ENCODE results near the gene PRKACG.
"Not testable (repeated sequence)": the region's sequence is repeated elsewhere in the genome, so short reads cannot be mapped to it uniquely, and the experiment has no call there.

Gene PRKACG

DNA sequence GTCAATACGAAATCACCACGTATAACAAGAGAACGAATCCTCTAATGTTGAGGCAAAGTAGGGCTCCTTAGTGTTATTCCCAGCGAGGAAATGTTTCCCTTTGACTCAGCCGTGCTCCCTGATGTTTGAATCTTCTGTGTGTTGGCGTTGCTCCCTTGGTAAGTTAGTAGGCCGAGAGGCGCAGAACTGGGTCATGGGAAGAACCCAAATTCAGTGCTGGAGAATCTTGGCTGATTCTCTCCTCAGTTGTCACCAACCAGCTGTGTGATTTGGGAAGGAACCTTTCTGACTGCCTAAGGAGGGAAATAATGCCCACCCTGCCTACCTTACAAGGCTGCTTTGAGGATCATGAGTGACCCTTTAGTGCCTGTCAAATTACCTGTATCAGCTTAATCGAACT is 22.5 kb downstream of the PRKACG start:
- DNase-seq (ENCODE audit: extremely low spot score, insufficient read length, low read depth), result no peak
- FAIRE-seq, result no peak

DNA sequence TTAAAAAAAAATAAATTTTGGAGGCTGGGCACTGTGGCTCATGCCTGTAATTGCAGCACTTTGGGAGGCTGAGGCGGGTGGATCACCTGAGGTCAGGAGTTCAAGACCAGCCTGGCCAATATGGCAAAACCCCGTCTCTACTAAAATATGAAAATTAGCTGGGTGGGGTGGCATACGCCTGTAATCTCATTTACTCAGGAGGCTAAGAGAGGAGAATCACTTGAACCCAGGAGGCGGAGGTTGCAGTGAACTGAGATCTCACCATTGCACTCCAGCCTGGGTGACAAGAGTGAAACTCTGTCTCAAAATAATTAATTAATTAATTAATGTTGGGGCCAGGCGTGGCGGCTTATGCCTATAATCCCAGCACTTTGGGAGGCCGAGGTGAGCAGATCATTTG is 27.0 kb downstream of the PRKACG start:
- FAIRE-seq; DNase-seq (ENCODE audit: extremely low spot score, insufficient read length, low read depth): not testable (repeated sequence)

DNA sequence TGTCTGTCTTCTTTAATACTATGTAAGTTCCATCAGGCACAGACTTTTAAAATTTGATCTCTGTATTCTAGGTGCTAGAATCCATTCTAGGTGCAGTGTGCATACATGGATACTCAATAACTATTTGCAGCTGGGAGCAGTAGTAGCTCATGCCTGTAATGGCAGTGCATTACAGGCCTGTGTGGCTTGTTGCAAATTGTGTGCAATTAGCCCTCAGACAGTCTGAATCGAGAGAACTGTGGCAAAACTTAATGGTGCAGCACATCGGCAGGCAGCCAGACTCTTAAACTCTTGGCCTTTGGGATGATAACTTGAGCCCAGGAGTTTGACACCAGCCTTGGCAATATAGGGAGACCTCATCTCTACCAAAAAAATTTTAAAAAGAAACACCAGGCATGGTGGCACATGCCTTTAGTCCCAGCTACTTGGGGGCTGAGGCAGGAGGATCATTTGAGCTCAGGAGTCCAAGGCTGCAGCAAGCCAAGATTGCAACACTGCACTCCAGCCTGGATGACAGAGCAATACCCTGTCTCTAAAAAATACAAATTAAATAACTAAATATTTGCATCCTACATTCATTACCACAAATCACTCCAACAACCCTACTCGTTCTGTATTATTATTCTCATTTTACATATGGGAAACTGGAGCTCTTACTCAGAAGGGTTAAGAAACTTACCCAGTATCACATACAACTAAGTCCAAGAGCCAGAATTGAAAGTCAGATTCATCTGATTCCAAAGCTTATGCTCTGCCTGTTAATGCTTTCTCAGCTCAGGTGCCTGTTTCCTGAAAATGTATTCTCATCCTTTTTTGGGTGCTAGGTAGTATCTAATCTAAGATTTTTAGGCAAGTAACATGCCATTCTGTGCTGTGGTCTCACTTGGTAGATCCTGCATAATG is 30.1 kb downstream of the PRKACG start:
- FAIRE-seq (peak; percentile 80), DNase-seq (ENCODE audit: extremely low spot score, insufficient read length, low read depth) (no peak)

DNA sequence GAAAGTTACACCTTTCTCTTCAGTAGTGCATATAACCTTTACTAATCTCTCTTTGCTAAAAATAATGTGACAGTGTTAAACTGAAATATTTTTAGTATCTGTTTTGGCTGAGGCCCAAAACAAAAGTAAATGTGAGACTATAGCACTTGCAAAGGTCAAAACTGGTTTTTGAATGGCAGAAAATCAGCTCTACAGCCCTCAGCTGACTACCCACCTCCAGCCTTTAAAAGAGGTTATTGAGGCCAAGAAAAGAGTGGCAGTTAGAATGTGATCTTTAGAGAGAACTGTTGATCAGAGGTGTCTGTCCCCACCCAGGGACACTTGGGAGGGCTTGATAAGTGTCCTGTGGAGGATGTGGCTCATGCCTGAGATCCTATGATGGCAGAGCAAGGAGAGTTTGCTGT is 30.9 kb downstream of the PRKACG start:
- FAIRE-seq (peak; percentile 89), DNase-seq (ENCODE audit: extremely low spot score, insufficient read length, low read depth) (no peak)

DNA sequence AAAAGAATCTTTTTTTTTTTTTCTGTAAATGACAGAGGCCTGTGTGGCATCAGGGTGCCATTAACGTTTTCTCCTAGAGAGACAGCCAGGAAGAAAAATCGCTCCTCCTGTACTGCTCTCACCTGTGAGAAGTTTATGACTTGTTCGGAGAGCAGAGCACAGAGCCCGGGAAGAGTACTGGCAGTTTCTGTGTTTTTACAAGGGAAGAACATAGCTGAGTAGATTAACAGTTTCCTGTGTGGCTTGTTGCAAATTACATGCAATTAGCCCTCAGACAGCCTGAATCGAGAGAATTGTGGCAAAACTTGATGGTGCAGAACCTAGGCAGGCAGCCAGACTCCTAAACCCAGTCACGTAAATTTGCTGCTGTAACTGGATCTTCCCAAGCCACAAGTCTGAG is 32.1 kb downstream of the PRKACG start:
- FAIRE-seq (peak; percentile 99), DNase-seq (ENCODE audit: extremely low spot score, insufficient read length, low read depth) (no peak)

DNA sequence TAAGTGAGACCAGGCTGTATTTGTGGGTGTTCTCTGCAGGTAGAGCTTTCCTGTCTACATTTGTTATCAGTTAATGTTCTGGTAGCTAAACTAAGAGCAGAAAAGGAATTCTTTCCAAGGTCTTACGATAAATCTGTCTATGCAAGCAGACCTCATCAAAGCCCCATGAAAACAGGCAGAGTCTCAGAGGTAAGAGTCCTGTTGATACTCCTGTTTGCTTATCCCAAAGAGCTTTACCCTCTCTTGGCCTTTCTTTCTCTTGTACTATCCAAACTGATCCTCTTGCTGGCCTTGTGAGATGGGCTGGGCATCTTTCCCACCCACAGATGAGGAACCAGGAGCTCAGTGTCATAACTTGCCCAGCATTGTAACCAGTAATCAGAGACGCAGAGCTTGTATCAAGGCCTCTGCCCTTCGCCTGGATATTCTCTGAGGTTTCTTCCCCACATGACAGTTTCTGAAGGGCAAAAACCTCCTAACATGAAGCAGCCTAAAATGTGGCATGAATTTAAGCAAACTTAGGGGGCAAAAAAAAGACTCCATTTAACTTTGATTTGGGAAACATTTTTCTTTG is 33.5 kb downstream of the PRKACG start:
- FAIRE-seq (peak; percentile 48), DNase-seq (ENCODE audit: extremely low spot score, insufficient read length, low read depth) (no peak)

DNA sequence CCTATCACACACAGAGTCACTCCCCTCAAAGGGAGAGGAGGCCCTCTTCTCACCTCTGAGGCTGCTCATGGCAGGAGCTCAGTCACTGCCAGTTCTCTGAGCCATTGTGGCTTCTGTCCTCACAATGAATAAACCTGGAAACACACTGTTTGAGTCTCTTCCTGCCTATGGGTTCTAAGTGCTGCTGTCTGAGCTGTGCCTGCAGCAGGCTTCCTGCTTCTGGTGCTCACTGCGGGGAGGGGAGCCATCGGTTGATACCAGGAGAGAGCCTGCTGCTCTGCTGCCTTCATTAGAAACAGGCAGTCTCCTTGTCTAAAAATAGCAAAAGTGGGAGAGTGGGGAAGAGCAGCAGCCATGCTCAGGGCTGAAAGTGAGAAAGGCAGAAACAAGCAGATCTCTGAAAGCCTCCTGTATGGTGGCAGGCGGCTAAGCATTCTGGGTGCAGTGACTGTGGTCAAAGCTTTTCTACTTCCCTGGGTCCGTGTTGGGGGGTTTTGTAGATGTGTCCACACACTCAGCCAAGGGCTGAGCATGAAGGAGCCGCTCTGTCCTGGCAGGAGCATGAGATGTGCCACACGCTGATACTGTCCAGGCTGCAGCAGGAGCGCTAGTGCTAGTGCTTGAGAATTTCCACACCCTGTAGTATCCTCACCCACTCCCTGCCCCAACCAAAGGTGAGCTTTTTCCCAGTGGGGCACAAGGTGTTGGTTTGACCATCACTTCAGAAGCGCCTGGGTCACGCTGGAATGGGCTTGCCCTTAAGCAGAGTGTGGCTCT is 34.2 kb downstream of the PRKACG start:
- FAIRE-seq (peak; percentile 82), DNase-seq (ENCODE audit: extremely low spot score, insufficient read length, low read depth) (no peak)

DNA sequence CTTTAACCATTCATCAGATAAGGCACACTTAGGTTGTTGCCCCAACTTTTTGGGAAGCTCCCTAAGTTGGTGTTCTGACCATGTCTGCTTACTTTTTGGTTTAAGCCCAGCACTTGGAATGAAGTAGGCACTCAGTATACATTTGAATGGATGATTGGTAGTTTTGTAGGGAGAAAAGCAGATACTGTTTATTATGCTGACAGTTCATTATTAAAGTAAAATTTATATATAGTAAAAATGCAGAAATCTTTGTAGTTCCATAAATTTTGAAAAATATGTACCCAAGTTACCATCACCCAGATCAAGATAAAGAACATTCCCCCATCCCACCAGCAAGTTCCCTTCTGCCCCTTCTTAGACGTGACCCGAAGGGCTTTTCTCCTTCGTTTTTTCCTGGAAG is 35.4 kb downstream of the PRKACG start:
- FAIRE-seq, result no peak
- DNase-seq (ENCODE audit: extremely low spot score, insufficient read length, low read depth), result no peak

DNA sequence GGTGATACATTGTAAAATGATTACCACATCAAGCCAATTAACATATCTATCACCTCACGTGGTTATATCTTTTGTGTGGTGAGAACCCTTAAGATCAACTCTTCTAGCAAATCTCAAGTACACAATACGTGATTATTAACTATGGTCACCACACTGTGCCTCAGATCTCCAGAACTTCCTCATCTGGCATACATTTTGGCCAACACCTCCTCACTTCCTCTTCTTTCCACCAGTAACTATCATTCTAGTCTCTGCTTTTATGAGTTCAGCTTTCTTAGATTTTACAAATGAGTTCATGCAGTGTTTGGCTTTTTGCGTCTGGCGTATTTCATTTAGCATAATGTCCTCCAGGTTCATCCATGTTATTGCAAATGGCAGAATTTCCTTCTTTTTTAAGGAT is 35.8 kb downstream of the PRKACG start:
- FAIRE-seq (peak; percentile 66), DNase-seq (ENCODE audit: extremely low spot score, insufficient read length, low read depth) (no peak)

DNA sequence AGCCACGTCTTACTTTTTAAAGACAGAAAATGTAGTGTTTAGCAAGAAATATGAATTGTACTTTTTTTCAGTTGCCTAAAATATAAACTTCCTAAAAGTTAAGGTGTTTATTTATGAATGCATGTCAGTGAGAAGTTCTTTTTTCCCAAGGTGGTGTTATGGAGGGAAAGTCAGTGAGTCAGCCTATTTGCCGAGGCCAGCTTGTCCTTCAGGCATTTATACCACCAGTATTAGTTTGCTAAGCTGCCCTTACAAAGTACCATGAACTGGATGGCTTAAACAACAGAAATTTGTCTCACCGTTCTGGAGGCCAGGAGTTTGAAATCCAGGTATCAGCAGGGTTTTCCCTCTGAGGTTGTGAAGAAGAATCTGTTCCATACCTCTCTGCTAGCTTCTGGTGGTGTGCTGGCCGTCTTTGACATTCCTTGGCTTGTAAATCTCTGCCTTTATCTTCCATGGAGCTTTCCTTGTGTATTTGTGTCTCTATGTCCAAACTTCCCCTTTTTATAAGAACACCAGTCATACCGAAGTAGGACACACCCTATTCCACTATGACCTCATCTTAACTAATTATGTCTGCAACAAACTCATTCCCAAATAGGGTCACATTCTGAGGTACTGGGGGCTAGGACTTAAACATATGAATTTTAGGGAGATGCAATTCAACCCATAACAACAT is 38.4 kb downstream of the PRKACG start:
- FAIRE-seq, result peak; percentile 71
- no peak for DNase-seq (ENCODE audit: extremely low spot score, insufficient read length, low read depth)

DNA sequence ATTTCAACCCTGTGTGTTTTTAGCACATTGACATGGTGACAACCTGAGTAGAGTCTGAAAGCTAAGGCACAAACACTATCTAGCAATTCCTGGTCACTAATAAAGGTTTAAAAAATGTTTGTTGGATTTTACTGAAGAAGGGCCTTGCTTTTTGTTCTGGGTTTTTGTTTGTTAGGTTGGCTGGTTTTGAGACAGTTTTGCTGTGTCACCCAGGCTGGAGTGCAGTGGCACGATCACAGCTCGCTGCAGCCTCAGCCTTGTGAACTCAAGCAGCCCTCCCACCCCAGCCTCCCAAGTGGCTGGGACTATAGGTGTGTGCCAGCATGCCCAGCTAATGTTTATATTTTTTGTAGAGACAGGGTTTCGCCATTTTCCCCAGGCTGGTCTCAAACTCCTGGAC is 39.0 kb downstream of the PRKACG start:
- no peak for FAIRE-seq
- no peak for DNase-seq (ENCODE audit: extremely low spot score, insufficient read length, low read depth)

DNA sequence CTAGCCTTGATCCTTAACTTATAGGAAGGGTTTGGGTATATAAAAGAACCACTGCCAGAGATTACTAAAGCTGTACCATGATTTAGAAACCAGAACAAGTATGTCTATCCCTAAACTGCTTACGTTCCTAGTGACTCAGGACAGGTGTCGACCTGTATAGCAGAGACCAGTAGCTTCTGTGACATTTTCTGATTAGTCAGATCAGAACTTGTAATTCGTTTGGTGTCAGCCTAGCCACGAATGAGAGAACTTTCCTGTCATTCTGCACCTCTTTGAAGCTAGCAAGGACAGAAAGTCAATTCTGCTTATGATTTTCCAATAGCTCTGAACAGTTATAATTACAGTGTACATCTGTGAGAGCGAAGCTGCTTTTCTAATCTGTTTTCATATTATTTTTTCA is 39.5 kb downstream of the PRKACG start:
- FAIRE-seq, result peak; percentile 96
- no peak for DNase-seq (ENCODE audit: extremely low spot score, insufficient read length, low read depth)

DNA sequence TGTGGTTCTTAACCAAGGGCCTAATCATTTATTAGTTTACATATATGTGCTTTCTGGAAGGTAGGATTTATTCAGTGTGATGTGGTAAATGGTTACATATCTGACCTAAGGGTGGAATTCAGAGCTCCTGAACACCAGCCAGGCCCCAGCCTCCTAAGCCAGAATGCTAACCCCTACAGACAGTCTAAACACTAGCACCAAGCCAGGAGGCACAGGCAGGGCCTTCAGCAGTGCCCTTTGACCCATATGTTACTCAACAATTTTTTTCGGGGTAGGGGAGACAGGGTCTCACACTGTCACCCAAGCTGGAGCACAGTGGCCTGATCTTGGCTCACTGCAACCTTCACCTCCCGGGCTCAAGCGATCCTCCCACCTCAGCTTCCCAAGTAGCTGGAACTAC is 40.3 kb downstream of the PRKACG start:
- no peak for FAIRE-seq

DNA sequence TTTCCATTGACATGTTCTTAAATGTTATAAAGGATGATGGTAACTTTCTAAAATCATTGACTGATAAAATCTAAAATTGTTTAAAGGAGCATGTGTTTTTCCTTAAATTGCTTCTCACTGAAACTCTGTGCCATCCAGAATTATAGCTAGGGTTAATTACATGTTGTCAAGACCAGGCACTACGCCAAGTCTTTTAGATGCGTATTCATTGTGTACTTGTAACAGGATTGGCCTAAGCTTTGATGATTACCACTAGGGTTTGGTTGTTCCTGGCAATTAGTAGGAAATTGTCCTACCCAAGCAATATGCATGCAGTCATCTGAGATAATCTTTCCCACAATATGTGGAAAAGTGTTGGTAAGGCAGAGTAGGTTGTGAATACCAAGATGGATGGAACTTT is 43.8 kb downstream of the PRKACG start:
- peak; percentile 15 for FAIRE-seq
- DNase-seq (ENCODE audit: extremely low spot score, insufficient read length, low read depth), result no peak

More for the DNA sequence above, 40.3 kb downstream of the PRKACG start:
- no peak for DNase-seq (ENCODE audit: extremely low spot score, insufficient read length, low read depth)

DNA sequence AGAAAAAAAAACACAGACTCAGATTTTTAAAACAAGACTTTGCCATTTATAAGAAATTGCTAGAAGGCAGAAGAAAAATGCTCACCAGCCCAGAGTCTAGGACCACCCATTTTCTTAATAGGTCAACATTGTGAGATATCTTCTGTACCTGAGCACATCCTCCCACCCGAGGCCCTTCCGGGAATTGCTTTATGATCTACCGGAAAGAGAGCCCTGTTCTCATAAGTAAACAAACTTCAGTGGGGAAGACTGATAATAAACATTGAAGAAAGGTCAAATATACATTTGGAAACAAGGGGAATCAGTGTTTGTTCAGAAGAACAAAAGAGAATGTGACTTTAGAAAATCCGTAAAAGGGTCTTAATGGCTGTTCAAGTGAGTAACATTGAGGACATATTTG is 44.4 kb downstream of the PRKACG start:
- DNase-seq (ENCODE audit: extremely low spot score, insufficient read length, low read depth) (no peak), FAIRE-seq (no peak)

DNA sequence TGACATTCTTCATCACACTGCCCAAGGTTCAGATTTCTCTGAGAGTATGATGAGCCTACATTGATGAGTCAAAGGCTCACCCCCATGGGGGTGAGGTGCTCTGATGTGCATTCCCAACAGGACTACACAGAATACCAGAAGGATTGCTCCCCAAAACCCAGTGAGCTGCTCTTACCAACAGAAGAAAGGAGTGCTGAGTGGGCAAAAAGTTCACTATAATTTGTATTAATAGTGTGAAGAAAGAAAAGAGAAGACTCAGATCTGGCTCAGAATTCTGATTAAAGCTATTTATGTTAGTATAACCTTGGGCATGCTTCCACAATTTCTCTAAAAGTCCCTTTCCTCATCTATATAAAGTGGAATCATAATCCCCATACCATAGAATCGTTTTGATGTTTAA is 46.1 kb downstream of the PRKACG start:
- FAIRE-seq, result peak; percentile 21
- DNase-seq (ENCODE audit: extremely low spot score, insufficient read length, low read depth), result no peak

DNA sequence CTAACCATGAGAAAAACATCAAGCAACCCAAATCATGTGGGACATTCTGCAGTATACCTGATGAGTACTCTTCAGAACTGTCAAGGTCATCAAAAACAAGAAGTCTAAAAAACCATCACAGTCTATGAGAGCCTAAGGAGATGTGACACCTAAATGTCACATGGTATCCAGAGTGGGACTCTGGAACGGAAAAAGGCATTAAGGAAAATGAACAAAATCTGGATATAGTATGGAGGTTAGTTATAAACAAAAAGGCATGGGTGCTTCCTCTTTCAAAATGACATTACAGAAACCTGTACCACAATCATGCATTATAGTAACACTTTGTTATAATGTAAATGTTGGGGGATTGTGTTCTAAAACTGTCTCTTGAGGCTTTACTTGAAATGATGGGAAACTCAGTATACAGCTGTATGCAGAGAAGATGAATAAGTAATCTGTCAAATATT is 47.4 kb downstream of the PRKACG start:
- DNase-seq (ENCODE audit: extremely low spot score, insufficient read length, low read depth), result no peak
- peak; percentile 90 for FAIRE-seq

DNA sequence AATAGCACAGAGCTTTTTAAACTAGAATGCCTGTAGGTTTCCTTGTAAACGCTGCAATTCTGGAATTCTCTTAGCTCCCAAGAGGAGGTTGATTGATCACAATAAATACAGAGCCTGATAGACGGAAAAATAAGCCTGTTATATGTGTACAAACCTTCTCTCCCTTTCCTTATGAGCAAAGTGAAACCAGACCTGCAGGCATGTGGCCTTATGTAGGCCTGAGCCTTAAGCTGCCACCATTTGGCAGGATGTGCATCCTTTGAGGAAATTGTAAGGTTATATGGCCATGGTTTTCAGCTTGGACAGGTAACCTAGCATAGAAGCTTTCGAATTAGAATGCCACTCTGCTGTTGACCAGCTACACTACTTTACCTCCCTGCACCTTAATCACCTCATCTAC is 49.1 kb downstream of the PRKACG start:
- DNase-seq (ENCODE audit: extremely low spot score, insufficient read length, low read depth) (no peak), FAIRE-seq (no peak)

DNA sequence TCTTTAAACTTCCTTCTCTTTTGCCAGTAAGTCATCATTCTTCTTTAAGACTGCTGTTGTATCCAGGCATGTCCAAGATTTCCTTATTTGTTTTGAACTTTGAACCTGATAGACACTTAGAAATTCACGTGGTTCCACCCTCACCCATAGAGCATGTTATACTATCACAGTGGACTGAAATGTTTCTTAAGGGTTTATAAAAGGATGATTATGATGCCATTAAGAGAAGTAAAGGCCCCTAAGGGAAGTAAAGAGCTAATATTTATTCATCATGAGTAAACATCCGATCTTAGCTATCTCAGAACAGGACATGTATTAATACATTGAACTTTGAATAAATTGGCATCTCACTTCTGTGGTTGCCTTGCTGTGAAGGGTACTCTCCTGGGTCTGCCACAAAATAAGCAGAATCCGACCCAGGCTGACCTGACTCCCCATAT is 49.8 kb downstream of the PRKACG start:
- no peak for DNase-seq (ENCODE audit: extremely low spot score, insufficient read length, low read depth)
- peak; percentile 33 for FAIRE-seq

DNA sequence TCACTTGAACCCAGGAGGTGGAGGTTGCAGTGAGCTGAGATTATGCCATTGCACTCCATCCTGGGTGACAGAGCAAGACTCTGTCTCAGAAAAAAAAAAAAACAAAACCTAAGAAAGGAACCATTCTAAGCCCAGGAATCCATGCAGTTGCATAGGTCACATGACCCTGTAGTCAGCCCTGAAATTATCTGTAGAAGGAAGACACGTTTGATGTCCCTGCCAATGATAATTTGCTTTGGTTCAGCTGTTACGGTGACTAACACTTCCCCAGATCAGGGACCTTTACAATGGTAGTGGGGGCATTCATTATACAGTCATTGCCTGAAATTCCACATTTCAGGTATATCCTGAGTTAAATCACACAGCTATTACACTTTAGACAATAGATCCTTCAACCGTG is 50.5 kb downstream of the PRKACG start:
- FAIRE-seq (no peak), DNase-seq (ENCODE audit: extremely low spot score, insufficient read length, low read depth) (no peak)

Measured in GM18507 (cell line).